NCI-H226 (cell line): ENCODE results near the gene LRRK1.
"Not testable (repeated sequence)": the region's sequence is repeated elsewhere in the genome, so short reads cannot be mapped to it uniquely, and the experiment has no call there.

Experiments used
- DNase-seq: peaks from one replicate; pipeline ENCODE4 v3.0.0-alpha.2; 2015

Gene LRRK1

GRCh38 chr15:101078669-101079323, 159.6 kb downstream of the LRRK1 start:
- no peak for DNase-seq

- no peak for DNase-seq
Measured at GRCh38 chr15:101081900-101082299, 162.7 kb downstream of the LRRK1 start.

- DNase-seq: no peak
Measured at GRCh38 chr15:101083336-101084045, 164.3 kb downstream of the LRRK1 start.

- no peak for DNase-seq
Measured at GRCh38 chr15:101084801-101085200, 165.6 kb downstream of the LRRK1 start.

GRCh38 chr15:101085311-101085700, 166.1 kb downstream of the LRRK1 start:
- DNase-seq: no peak

- DNase-seq: no peak
Measured at GRCh38 chr15:101086394-101087171, 167.4 kb downstream of the LRRK1 start.

GRCh38 chr15:101087172-101087769, 168.1 kb downstream of the LRRK1 start:
- no peak for DNase-seq

- DNase-seq: no peak
Measured at GRCh38 chr15:101088271-101088670, 169.1 kb downstream of the LRRK1 start.

GRCh38 chr15:101088788-101089578, 169.8 kb downstream of the LRRK1 start:
- peak; percentile 31 for DNase-seq

- no peak for DNase-seq
Measured at GRCh38 chr15:101089579-101090427, 170.6 kb downstream of the LRRK1 start.

GRCh38 chr15:101090428-101090790, 171.3 kb downstream of the LRRK1 start:
- no peak for DNase-seq

- DNase-seq: no peak
Measured at GRCh38 chr15:101091080-101092017, 172.2 kb downstream of the LRRK1 start.

- DNase-seq: no peak
Measured at GRCh38 chr15:101092156-101092866, 173.2 kb downstream of the LRRK1 start.

GRCh38 chr15:101092867-101093202, 173.7 kb downstream of the LRRK1 start:
- DNase-seq: no peak

GRCh38 chr15:101093958-101094357, 174.8 kb downstream of the LRRK1 start:
- no peak for DNase-seq

GRCh38 chr15:101095796-101096406, 176.7 kb downstream of the LRRK1 start:
- not testable (repeated sequence) for DNase-seq

- DNase-seq: no peak
Measured at GRCh38 chr15:101097111-101097510, 178.0 kb downstream of the LRRK1 start.

- no peak for DNase-seq
Measured at GRCh38 chr15:101099183-101099582, 180.0 kb downstream of the LRRK1 start.

GRCh38 chr15:101100118-101100517, 181.0 kb downstream of the LRRK1 start:
- no peak for DNase-seq
